NB4 (cell line): ENCODE results near the gene CCDC91.
"Not testable (repeated sequence)": the region's sequence is repeated elsewhere in the genome, so short reads cannot be mapped to it uniquely, and the experiment has no call there.

Experiments used
- DNase-seq: peaks from one replicate; pipeline ENCODE4 v3.0.0; 2010; ENCODE audit warnings: low read depth
- H3K4me3 ChIP-seq: one replicate; pipeline ENCODE4 v1.5.1; 2011; ENCODE audit warnings: mild to moderate bottlenecking, low read depth, low read length, moderate library complexity
- CTCF ChIP-seq: IDR thresholded peaks from one replicate; pipeline ENCODE4 v1.5.1; 2012; ENCODE audit warnings: low read depth, low read length
- MAX ChIP-seq: IDR thresholded peaks from 2 replicates; pipeline ENCODE4 v1.6.1; 2011; ENCODE audit warnings: low read depth, low read length
- MYC ChIP-seq: IDR thresholded peaks from 2 replicates; pipeline ENCODE4 v1.6.1; 2011; ENCODE audit warnings: low read depth, low read length
- POLR2A ChIP-seq: IDR thresholded peaks from 2 replicates; pipeline ENCODE4 v1.6.1; 2011; ENCODE audit warnings: mild to moderate bottlenecking; ENCODE audit not compliant: insufficient read length; ENCODE audit errors: extremely low read depth

CCDC91 gene

GRCh38 chr12:28367993-28368392, 177.7 kb downstream of the CCDC91 start:
- no peak for DNase-seq
- no peak overlapping the region for H3K4me3 ChIP-seq
- TF ChIP-seq MYC (no peak), MAX (no peak), CTCF (no peak), POLR2A (no peak)

GRCh38 chr12:28369483-28369882, 179.2 kb downstream of the CCDC91 start:
- peak; percentile 16 for DNase-seq
- no peak for TF ChIP-seq POLR2A
- no peak for TF ChIP-seq MYC
- H3K4me3 ChIP-seq = no peak overlapping the region

GRCh38 chr12:28374556-28374955, 184.3 kb downstream of the CCDC91 start:
- no peak overlapping the region for H3K4me3 ChIP-seq
- DNase-seq = no peak
- TF ChIP-seq POLR2A = no peak
- no peak for TF ChIP-seq CTCF
- TF ChIP-seq MYC = no peak
- TF ChIP-seq MAX = no peak

GRCh38 chr12:28378736-28379135, 188.5 kb downstream of the CCDC91 start:
- no peak overlapping the region for H3K4me3 ChIP-seq
- peak; percentile 6 for DNase-seq
- TF ChIP-seq POLR2A (no peak), CTCF (no peak), MAX (no peak), MYC (no peak)

GRCh38 chr12:28379779-28380178, 189.5 kb downstream of the CCDC91 start:
- H3K4me3 ChIP-seq, DNase-seq: not testable (repeated sequence)

- no peak overlapping the region for H3K4me3 ChIP-seq
- no peak for DNase-seq
- TF ChIP-seq MAX (no peak), CTCF (no peak), POLR2A (no peak), MYC (no peak)
Measured at GRCh38 chr12:28383368-28383767, 193.1 kb downstream of the CCDC91 start.

GRCh38 chr12:28388879-28389278, 198.6 kb downstream of the CCDC91 start:
- no peak overlapping the region for H3K4me3 ChIP-seq
- no peak for TF ChIP-seq MAX
- no peak for TF ChIP-seq CTCF
- TF ChIP-seq POLR2A = no peak
- no peak for TF ChIP-seq MYC

More at GRCh38 chr12:28388879-28389278, 198.6 kb downstream of the CCDC91 start:
- DNase-seq = no peak
